Peyer's patch (tissue), 4 donors: ENCODE results near the gene DISP3.

Experiments
- POLR2A ChIP-seq, 2 donors: fragments of 450-650 bp; IDR thresholded peaks; one replicate each; pipeline ENCODE4 v1.5.1; 2017; ENCODE audit warnings: antibody characterized with exemption in 2 of 2, mild to moderate bottlenecking in 2 of 2, moderate library complexity in 2 of 2
- TF ChIP-seq, protein P1 (sequence below), 6 experiments: fragments of 450-650 bp in 4 of 6; fragments of 200-600 bp in 2 of 6; sonication (generic) in 1 of 6; IDR thresholded peaks; one replicate each; pipeline ENCODE4 v1.5.1; 2017 to 2019; ENCODE audit warnings: antibody characterized with exemption in 6 of 6, mild to moderate bottlenecking in 3 of 6, moderate library complexity in 1 of 6

- no peak for TF ChIP-seq POLR2A (IDR thresholded peaks at IDR 0.05)
- TF ChIP-seq, protein P1, sequence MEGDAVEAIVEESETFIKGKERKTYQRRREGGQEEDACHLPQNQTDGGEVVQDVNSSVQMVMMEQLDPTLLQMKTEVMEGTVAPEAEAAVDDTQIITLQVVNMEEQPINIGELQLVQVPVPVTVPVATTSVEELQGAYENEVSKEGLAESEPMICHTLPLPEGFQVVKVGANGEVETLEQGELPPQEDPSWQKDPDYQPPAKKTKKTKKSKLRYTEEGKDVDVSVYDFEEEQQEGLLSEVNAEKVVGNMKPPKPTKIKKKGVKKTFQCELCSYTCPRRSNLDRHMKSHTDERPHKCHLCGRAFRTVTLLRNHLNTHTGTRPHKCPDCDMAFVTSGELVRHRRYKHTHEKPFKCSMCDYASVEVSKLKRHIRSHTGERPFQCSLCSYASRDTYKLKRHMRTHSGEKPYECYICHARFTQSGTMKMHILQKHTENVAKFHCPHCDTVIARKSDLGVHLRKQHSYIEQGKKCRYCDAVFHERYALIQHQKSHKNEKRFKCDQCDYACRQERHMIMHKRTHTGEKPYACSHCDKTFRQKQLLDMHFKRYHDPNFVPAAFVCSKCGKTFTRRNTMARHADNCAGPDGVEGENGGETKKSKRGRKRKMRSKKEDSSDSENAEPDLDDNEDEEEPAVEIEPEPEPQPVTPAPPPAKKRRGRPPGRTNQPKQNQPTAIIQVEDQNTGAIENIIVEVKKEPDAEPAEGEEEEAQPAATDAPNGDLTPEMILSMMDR (IDR thresholded peaks at IDR 0.05): no peak
Observed at GRCh38 chr1:11522400-11523235, 43.7 kb downstream of the DISP3 start.
